ENCODE measurements around the gene PPM1N. TPM values are rescaled to one million over a fixed set of nuclear protein-coding genes. Genes with fewer than 3 reads are reported as not detected.

PPM1N gene
- total and polyA plus RNA-seq, 2 of the 13 experiments (the other 11 are each of a cell fraction or from before 2014, with no cell fraction given), result 0.31 to 1.8 TPM

DNA sequence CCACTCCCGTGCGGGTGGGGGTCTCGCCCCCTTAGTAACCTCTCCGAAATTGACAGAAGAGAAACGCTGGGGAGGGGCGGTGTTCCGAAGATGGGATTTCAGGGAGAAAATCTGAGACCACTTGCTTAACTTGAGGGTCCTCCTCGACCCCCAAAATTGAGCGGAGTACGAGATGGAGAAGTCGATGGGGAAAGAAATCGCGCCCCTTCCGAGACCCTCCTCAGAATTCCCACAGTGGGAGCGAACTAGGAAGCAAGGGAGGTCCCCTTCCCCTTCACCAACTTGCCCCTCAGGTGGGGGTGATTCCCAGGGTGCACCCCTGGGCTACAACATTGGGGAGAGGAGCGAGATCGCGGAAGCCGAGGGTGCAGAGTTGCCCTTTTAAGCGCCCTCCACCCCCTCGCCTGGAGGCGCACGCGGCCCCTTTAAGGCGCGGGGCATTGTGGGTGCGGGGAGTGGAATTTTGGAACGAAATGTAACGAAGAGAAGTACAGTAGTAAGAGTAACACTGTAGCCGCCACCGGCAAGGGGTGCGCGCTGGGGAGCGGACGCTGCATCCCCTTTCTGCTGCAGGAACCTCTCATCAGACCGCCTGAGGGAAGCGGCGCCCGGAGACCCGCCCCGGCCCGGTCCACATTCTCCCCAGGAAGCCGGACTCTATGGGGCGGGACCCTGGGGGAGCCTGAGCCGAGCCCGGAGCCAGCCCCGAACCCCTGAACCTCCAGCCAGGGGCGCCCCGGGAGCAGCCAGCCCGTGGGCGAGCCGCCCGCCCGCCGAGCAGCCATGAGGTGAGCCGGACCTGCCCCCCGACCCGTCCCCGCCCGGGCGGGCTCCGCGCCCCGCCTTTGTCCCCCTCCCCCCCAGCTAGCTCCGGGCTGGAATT, 9.0 kb downstream of the PPM1N start, which contains the start of gene VASP (continued):
- TF ChIP-seq ZNF138 (CRISPR knock-in tag; IDR thresholded peaks at IDR 0.05; ENCODE audit: low read depth) (no peak), FOXK2 (IDR thresholded peaks at IDR 0.05) (no peak), EHMT2 (IDR thresholded peaks at IDR 0.05; ENCODE audit: borderline replicate concordance, low read depth, low read length) (no peak), NBN (conservative IDR thresholded peaks at IDR 0.05) (no peak), ZNF841 (CRISPR knock-in tag; IDR thresholded peaks at IDR 0.05; ENCODE audit: borderline replicate concordance) (0 out of 2 replicates have a peak, but pooled peaks have one; percentile 59), ZNF773 (CRISPR knock-in tag; IDR thresholded peaks at IDR 0.05; ENCODE audit: borderline replicate concordance) (no peak), ATF5 (CRISPR knock-in tag; IDR thresholded peaks at IDR 0.05; ENCODE audit: low read depth) (no peak), BCL6 (CRISPR knock-in tag; IDR thresholded peaks at IDR 0.05) (no peak), PPARG (CRISPR knock-in tag; conservative IDR thresholded peaks at IDR 0.05) (0 out of 2 replicates have a peak, but pooled peaks have one; percentile 23), SMARCE1 (IDR thresholded peaks at IDR 0.05; ENCODE audit: borderline replicate concordance) (no peak), ZFP1 (CRISPR knock-in tag; IDR thresholded peaks at IDR 0.05) (no peak), ZNF275 (CRISPR knock-in tag; IDR thresholded peaks at IDR 0.05; ENCODE audit: borderline replicate concordance) (no peak; the same call in 1 of the 2 replicates), MTF1 (CRISPR knock-in tag; IDR thresholded peaks at IDR 0.05) (0 out of 2 replicates have a peak, but pooled peaks have one; percentile 21), ZBTB43 (CRISPR knock-in tag; conservative IDR thresholded peaks at IDR 0.05) (0 out of 2 replicates have a peak, but pooled peaks have one; percentile 40), ZMYM2 (CRISPR knock-in tag; IDR thresholded peaks at IDR 0.05) (no peak), XRCC5 (optimal IDR thresholded peaks at IDR 0.05; ENCODE audit: low read length) (peak; percentile 51), EP300 (IDR thresholded peaks at IDR 0.05; ENCODE audit: low read depth in 2 of 2, low read length in 2 of 2) (no peak), EP300 (CRISPR knock-in tag; IDR thresholded peaks at IDR 0.05; ENCODE audit: borderline replicate concordance) (no peak)
- TF ChIP-seq, protein P1, sequence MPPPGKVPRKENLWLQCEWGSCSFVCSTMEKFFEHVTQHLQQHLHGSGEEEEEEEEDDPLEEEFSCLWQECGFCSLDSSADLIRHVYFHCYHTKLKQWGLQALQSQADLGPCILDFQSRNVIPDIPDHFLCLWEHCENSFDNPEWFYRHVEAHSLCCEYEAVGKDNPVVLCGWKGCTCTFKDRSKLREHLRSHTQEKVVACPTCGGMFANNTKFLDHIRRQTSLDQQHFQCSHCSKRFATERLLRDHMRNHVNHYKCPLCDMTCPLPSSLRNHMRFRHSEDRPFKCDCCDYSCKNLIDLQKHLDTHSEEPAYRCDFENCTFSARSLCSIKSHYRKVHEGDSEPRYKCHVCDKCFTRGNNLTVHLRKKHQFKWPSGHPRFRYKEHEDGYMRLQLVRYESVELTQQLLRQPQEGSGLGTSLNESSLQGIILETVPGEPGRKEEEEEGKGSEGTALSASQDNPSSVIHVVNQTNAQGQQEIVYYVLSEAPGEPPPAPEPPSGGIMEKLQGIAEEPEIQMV (CRISPR knock-in tag; IDR thresholded peaks at IDR 0.05; ENCODE audit: low read depth), result no peak; the same call in 1 of the 2 replicates
